Activated T-helper 17 cell treated with anti-CD3 and anti-CD28 coated beads, Interleukin-2, amount 50 U/mL, for 72 hours (primary cell): ENCODE measurements around the gene DNAJB5. TPM values are rescaled to one million over a fixed set of nuclear protein-coding genes. Genes with fewer than 3 reads are reported as not detected.
A peak's percentile ranks its signal among the peaks of the same experiment; 100 is the strongest.

Experiments
- ATAC-seq: fragments of 150-1000 bp; cut with Tn5 transposase; replicated peaks from 2 replicates; pipeline ENCODE4 v1.10.0; 2021; ENCODE audit warnings: mild to moderate bottlenecking, moderate library complexity
- H3K27ac Mint-ChIP-seq: one replicate; pipeline ENCODE4 v1.8.0; 2022; ENCODE audit warnings: mixed read lengths
- H3K27me3 Mint-ChIP-seq: one replicate; pipeline ENCODE4 v1.8.0; 2022; ENCODE audit warnings: mixed read lengths
- H3K36me3 Mint-ChIP-seq: one replicate; pipeline ENCODE4 v1.8.0; 2022; ENCODE audit warnings: low read depth, mild to moderate bottlenecking, mixed read lengths
- H3K4me1 Mint-ChIP-seq: one replicate; pipeline ENCODE4 v1.8.0; 2022; ENCODE audit warnings: mixed read lengths
- H3K4me3 Mint-ChIP-seq: one replicate; pipeline ENCODE4 v1.8.0; 2022; ENCODE audit warnings: mild to moderate bottlenecking, mixed read lengths
- H3K9me3 Mint-ChIP-seq: one replicate; pipeline ENCODE4 v1.8.0; 2022; ENCODE audit warnings: mixed read lengths
- total RNA-seq, 2 donors: library from RNA; stranded (reverse); gene quantifications; one replicate each; pipeline ENCODE4 v1.2.3, GENCODE V29; 2022

Gene DNAJB5
- total RNA-seq, 2 donors from 2014 or later = 4.4 to 10.7 TPM

GRCh38 chr9:34971146-34971811, 18.3 kb upstream of the DNAJB5 start:
- H3K9me3 Mint-ChIP-seq = no peaks in the 10 kb centered on the region
- no peak overlapping the region for H3K4me3 Mint-ChIP-seq
- H3K36me3 Mint-ChIP-seq = no peaks in the 10 kb centered on the region
- peaks cover 21% of the 10 kb centered on the region for H3K27me3 Mint-ChIP-seq
- no peak for ATAC-seq
- no peak overlapping the region for H3K27ac Mint-ChIP-seq
- H3K4me1 Mint-ChIP-seq = no peaks in the 10 kb centered on the region

GRCh38 chr9:34974664-34975063, 14.9 kb upstream of the DNAJB5 start:
- Mint-ChIP-seq H3K27ac (no peak overlapping the region), H3K9me3 (no peaks in the 10 kb centered on the region), H3K36me3 (no peaks in the 10 kb centered on the region), H3K4me3 (no peak overlapping the region), H3K4me1 (no peaks in the 10 kb centered on the region), H3K27me3 (peaks cover 2% of the 10 kb centered on the region)
- peak; percentile 44 for ATAC-seq

- no peaks in the 10 kb centered on the region for H3K27me3 Mint-ChIP-seq
- no peaks in the 10 kb centered on the region for H3K36me3 Mint-ChIP-seq
- no peak overlapping the region for H3K4me3 Mint-ChIP-seq
- H3K4me1 Mint-ChIP-seq = no peaks in the 10 kb centered on the region
- no peak for ATAC-seq
- H3K9me3 Mint-ChIP-seq = no peaks in the 10 kb centered on the region
- H3K27ac Mint-ChIP-seq = no peak overlapping the region
Measured at GRCh38 chr9:34976441-34976840, 13.1 kb upstream of the DNAJB5 start.

GRCh38 chr9:34976992-34977391, 12.6 kb upstream of the DNAJB5 start:
- Mint-ChIP-seq H3K36me3 (no peaks in the 10 kb centered on the region), H3K9me3 (no peaks in the 10 kb centered on the region), H3K4me3 (no peak overlapping the region), H3K27ac (no peak overlapping the region), H3K27me3 (no peaks in the 10 kb centered on the region), H3K4me1 (no peaks in the 10 kb centered on the region)
- no peak for ATAC-seq

GRCh38 chr9:34980181-34980761, 9.3 kb upstream of the DNAJB5 start:
- H3K4me1 Mint-ChIP-seq = peaks cover 28% of the 10 kb centered on the region
- no peaks in the 10 kb centered on the region for H3K27me3 Mint-ChIP-seq
- H3K9me3 Mint-ChIP-seq = no peaks in the 10 kb centered on the region
- H3K4me3 Mint-ChIP-seq = no peak overlapping the region
- peak overlapping the region; percentile 14 for H3K27ac Mint-ChIP-seq
- ATAC-seq = no peak
- H3K36me3 Mint-ChIP-seq = no peaks in the 10 kb centered on the region

- Mint-ChIP-seq H3K9me3 (no peaks in the 10 kb centered on the region), H3K4me3 (peak overlapping the region; percentile 0), H3K27ac (peak overlapping the region; percentile 47), H3K36me3 (no peaks in the 10 kb centered on the region), H3K27me3 (no peaks in the 10 kb centered on the region), H3K4me1 (peaks cover 40% of the 10 kb centered on the region)
- ATAC-seq = no peak
Measured at GRCh38 chr9:34982361-34982760, 7.2 kb upstream of the DNAJB5 start.

GRCh38 chr9:34983209-34983608, 6.3 kb upstream of the DNAJB5 start:
- H3K4me1 Mint-ChIP-seq = peaks cover 40% of the 10 kb centered on the region
- H3K9me3 Mint-ChIP-seq = no peaks in the 10 kb centered on the region

GRCh38 chr9:34984049-34984448, 5.5 kb upstream of the DNAJB5 start:
- Mint-ChIP-seq H3K27me3 (no peaks in the 10 kb centered on the region), H3K4me1 (peaks cover 46% of the 10 kb centered on the region), H3K9me3 (no peaks in the 10 kb centered on the region), H3K36me3 (peaks cover 8% of the 10 kb centered on the region), H3K4me3 (no peak overlapping the region), H3K27ac (peak overlapping the region; percentile 47)
- no peak for ATAC-seq

More at GRCh38 chr9:34983209-34983608, 6.3 kb upstream of the DNAJB5 start:
- Mint-ChIP-seq H3K27me3 (no peaks in the 10 kb centered on the region), H3K27ac (peak overlapping the region; percentile 47), H3K4me3 (peak overlapping the region; percentile 0), H3K36me3 (peaks cover under 1% of the 10 kb centered on the region)
- no peak for ATAC-seq

- H3K27ac Mint-ChIP-seq = peak overlapping the region; percentile 76
Measured at GRCh38 chr9:34985311-34985899, 4.1 kb upstream of the DNAJB5 start.

GRCh38 chr9:34986540-34987047, 3.0 kb upstream of the DNAJB5 start:
- no peaks in the 10 kb centered on the region for H3K27me3 Mint-ChIP-seq
- H3K4me1 Mint-ChIP-seq = peaks cover 55% of the 10 kb centered on the region
- peak overlapping the region; percentile 96 for H3K4me3 Mint-ChIP-seq
- H3K27ac Mint-ChIP-seq = peak overlapping the region; percentile 97
- no peaks in the 10 kb centered on the region for H3K9me3 Mint-ChIP-seq
- peaks cover 22% of the 10 kb centered on the region for H3K36me3 Mint-ChIP-seq
- peak; percentile 18 for ATAC-seq

More at GRCh38 chr9:34985311-34985899, 4.1 kb upstream of the DNAJB5 start:
- H3K4me3 Mint-ChIP-seq = peak overlapping the region; percentile 96
- H3K9me3 Mint-ChIP-seq = no peaks in the 10 kb centered on the region
- no peak for ATAC-seq
- no peaks in the 10 kb centered on the region for H3K27me3 Mint-ChIP-seq
- H3K36me3 Mint-ChIP-seq = peaks cover 13% of the 10 kb centered on the region
- peaks cover 46% of the 10 kb centered on the region for H3K4me1 Mint-ChIP-seq

GRCh38 chr9:34987160-34987901, 2.2 kb upstream of the DNAJB5 start:
- Mint-ChIP-seq H3K27me3 (no peaks in the 10 kb centered on the region), H3K36me3 (peaks cover 22% of the 10 kb centered on the region), H3K27ac (peak overlapping the region; percentile 97), H3K4me1 (peaks cover 61% of the 10 kb centered on the region), H3K4me3 (peak overlapping the region; percentile 96), H3K9me3 (no peaks in the 10 kb centered on the region)
- ATAC-seq = no peak

GRCh38 chr9:34988218-34989002, 1.1 kb upstream of the DNAJB5 start:
- Mint-ChIP-seq H3K27ac (peak overlapping the region; percentile 97), H3K4me3 (peak overlapping the region; percentile 96), H3K9me3 (no peaks in the 10 kb centered on the region), H3K36me3 (peaks cover 22% of the 10 kb centered on the region), H3K4me1 (peaks cover 59% of the 10 kb centered on the region), H3K27me3 (no peaks in the 10 kb centered on the region)
- ATAC-seq = no peak

GRCh38 chr9:34989946-34990635, 546 bp downstream of the DNAJB5 start:
- ATAC-seq = no peak
- Mint-ChIP-seq H3K4me3 (peak overlapping the region; percentile 96), H3K27ac (peak overlapping the region; percentile 56), H3K36me3 (peaks cover 29% of the 10 kb centered on the region), H3K9me3 (no peaks in the 10 kb centered on the region), H3K4me1 (peaks cover 56% of the 10 kb centered on the region), H3K27me3 (no peaks in the 10 kb centered on the region)
